DMS53 treated with DMSO at 0.1 percent for 48 hours (cell line): Measurements from ENCODE around the gene NXF3.
"Not testable (repeated sequence)": the region's sequence is repeated elsewhere in the genome, so short reads cannot be mapped to it uniquely, and the experiment has no call there.

Experiments
- DNase-seq: peaks from one replicate; lab custom pipeline; 2025; ENCODE audit not compliant: unreplicated experiment; lab: John Stamatoyannopoulos, UW

The NXF3 gene

GRCh38 chrX:103092942-103093341 lies at the start of gene NXF3:
NXF3 (minus strand) TSS chrX:103093143; CDS start chrX:103093023, 120 bp downstream.
- no peak for DNase-seq

DNA sequence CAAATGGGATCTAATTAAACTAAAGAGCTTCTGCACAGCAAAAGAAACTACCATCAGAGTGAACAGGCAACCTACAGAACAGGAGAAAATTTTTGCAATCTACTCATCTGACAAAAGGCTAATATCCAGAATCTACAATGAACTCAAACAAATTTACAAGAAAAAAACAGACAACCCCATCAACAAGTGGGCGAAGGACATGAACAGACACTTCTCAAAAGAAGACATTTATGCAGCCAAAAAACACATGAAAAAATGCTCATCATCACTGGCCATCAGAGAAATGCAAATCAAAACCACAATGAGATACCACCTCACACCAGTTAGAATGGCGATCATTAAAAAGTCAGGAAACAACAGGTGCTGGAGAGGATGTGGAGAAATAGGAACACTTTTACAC lies 43.6 kb upstream of the NXF3 start:
- DNase-seq, result not testable (repeated sequence)

- no peak for DNase-seq
Measured at GRCh38 chrX:103124284-103124683, 31.3 kb upstream of the NXF3 start.

- no peak for DNase-seq
Measured at GRCh38 chrX:103120748-103121147, 27.8 kb upstream of the NXF3 start.

- not testable (repeated sequence) for DNase-seq
Measured at GRCh38 chrX:103116970-103117369, 24.0 kb upstream of the NXF3 start.

DNA sequence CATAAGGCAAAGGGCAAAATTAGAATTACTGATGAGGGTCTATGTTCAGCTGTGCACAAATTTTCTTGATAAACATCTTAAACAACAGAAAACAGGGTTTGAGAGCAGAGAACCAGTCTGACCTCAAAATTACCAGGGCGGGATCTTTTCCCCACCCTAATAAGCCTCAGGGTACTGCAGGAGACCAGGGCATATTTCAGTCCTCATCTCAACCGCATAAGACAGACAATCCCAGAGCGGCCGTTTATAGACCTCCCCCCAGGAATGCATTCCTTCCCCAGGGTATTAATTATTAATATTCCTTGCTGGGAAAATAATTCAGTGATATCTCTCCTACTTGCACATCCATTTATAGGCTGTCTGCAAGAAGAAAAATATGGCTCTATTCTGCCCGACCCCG lies 16.6 kb upstream of the NXF3 start:
- DNase-seq, result not testable (repeated sequence)

DNA sequence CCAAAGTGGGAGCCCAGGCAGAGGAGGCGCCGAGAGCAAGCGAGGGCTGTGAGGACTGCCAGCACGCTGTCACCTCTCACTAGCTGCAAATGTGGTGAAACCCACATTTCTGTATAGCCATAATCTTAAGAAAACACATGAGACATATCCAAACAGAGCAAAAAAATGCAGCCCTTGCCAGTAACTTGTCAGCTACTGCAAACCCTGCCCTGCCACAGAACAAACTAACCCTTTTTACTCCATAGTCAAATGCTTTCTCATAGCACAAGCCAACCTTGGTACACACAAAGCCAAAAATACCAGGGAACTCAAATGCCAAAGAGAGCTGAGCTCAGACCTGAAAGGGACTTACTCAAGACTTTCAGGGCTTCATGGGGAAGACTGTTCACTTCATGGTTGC lies 14.9 kb upstream of the NXF3 start:
- DNase-seq, result no peak

- DNase-seq, result not testable (repeated sequence)
Measured at GRCh38 chrX:103107227-103107737, 14.3 kb upstream of the NXF3 start.

DNA sequence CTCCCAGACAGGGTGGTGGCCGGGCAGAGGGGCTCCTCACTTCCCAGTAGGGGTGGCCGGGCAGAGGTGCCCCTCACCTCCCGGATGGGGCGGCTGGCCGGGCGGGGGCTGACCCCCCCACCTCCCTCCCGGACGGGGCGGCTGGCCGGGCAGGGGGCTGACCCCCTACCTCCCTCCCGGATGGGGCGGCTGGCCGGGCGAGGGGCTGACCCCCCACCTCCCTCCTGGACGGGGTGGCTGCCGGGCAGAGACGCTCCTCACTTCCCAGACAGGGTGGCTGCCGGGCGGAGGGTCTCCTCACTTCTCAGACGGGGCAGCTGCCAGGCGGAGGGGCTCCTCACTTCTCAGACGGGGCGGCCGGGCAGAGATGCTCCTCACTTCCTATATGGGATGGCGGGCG lies 11.4 kb upstream of the NXF3 start:
- not testable (repeated sequence) for DNase-seq

DNA sequence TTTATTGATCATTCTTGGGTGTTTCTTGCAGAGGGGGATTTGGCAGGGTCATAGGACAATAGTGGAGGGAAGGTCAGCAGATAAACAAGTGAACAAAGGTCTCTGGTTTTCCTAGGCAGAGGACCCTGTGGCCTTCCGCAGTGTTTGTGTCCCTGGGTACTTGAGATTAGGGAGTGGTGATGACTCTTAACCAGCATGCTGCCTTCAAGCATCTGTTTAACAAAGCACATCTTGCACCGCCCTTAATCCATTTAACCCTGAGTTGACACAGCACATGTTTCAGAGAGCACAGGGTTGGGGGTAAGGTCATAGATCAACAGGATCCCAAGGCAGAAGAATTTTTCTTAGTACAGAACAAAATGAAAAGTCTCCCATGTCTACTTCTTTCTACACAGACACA lies 10.9 kb upstream of the NXF3 start:
- DNase-seq, result not testable (repeated sequence)

DNA sequence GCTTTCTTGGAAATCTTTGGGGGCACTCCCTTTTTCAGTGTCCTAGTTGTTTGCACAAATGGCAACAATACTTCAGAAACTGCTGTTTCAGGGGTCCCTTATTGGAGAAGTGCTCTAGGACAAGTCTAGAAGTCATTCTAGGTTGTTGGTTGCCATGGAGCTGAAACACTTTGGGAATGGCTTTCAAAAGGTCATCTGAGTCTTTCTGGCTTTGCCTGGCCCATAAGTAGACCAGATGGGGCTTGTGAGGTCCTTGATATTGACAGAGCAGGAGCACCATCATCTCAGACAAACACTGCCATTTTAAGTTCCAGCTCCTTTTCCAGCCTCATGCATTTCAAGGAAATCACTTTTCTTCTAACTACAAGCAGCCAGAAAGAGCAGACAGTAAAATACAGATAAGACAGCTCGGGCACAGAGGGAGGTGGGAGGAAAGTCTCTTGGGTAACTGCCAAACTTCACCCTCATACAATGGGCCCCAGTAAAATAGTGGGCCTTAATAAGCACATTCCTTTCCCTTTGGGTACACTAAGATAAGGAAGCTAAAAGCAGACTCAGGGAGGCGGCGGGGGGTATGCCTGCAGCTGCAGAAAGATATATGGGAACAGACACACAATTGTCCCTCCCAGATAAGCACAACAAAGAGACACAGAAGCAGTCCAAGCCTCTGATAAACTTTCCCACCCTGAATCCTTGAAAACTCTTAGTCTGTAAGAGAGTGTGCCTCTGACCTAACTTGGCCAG lies 8.5 kb upstream of the NXF3 start:
- no peak for DNase-seq

- DNase-seq, result no peak
Measured at GRCh38 chrX:103100484-103100883, 7.5 kb upstream of the NXF3 start.

- no peak for DNase-seq
Measured at GRCh38 chrX:103099691-103100090, 6.7 kb upstream of the NXF3 start.

DNA sequence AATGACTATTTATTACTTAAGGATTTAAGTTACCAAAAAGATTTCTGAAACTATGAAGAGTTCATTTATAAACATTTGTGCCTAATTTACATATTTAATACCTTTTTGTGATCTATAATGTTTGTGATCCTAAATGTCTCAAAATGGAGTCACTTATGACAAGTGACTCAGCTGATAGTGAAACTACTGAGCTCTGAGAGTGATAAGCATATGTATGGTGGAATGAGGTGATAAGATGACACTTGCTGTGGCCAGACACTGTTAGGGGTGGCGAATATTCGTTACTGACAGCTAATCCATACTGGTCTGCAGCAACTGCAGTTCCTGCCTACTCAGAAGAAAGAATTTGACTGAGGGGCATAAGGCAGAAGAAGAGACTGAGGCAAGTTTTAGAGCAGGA lies 5.5 kb upstream of the NXF3 start:
- DNase-seq, result no peak

- no peak for DNase-seq
Measured at GRCh38 chrX:103081051-103081450, 11.9 kb downstream of the NXF3 start.

- no peak for DNase-seq
Measured at GRCh38 chrX:103073467-103073866, 19.5 kb downstream of the NXF3 start.

- DNase-seq, result no peak
Measured at GRCh38 chrX:103066606-103067005, 26.3 kb downstream of the NXF3 start.

DNA sequence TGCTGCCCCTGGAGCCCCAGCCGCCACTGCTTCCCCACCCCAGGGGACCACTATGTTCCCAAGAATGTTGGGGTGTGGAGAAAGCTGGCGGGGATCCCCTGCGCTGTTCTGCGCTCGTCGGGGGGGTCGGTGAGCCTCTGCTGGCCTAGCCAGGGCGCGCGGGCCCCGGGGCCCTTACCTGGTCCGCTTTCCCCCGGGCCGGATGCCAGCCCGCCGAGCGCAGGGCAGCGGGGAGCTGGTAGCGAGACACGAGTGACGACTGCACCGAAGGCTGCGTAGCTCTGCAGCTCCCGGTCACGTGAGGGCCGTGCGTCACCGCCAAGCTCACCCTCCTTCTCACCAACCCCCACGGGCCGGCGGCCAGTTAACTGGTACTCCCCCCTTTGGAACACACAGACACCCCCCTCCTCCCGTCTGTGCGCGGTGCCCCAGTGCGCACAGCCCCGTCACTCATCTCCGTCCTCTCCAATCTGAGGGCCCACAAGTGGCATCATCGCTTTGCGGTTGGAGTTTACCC lies 29.0 kb downstream of the NXF3 start, which contains the start of gene BEX1:
Gene BEX1, minus strand, starts transcription at position 254 of the 517 bp plus-strand sequence. CDS start 897 bp downstream, outside the sequence.
- peak; percentile 48 for DNase-seq

DNA sequence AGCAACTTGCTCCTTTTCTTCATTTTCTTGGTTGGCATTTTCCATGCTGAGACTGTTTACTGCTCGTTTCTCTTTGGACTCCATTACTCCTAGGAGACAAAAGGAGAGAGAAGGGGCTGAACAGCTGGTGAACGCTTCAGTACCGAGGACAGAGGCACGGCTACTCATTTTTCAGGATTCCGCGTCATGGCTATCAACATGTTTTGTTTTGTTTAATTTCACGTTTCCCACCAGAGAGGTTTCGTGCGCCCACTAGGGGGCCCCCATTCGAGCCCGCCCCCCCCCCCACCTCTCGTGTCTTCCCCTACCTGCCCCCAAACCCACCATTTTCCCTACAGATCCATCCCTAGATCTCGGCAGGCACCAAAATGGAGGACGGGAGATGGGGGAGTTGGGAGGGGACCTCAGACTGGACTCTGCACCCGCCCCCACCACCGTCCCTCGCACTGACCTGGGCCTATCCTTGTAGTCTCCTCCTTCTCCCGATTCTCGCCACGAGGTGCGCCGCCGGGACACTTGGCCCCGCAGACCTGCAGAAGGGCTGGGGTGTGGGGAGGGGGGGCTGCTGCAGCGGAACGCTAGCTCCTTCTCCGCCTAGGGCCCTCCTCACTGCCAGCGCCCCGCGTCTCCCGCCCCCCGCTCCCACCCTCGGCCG lies 29.6 kb downstream of the NXF3 start:
- DNase-seq, result no peak

GRCh38 chrX:103061486-103061885 lies 31.5 kb downstream of the NXF3 start:
- DNase-seq, result no peak

DNA sequence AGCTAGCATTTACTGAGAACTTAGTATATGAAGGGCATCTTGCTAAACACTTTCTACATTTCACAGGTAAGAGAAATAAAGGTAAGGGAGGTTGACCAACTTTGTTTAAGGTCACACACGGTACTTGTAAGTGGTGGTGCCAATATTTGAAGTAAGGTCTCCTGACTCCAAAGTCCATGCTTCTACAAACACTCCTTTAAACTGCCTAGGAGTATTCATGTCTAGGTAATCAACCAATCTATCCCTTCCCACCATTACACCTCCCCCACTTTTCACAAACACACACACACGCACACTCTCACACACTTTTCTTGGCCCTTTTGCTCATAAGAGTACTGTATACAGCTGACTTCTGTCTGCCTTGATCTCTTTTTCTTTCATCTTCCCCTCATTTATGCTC lies 36.0 kb downstream of the NXF3 start:
- DNase-seq, result peak; percentile 26

GRCh38 chrX:103052625-103053024 lies 40.3 kb downstream of the NXF3 start:
- no peak for DNase-seq
